Stimulated activated naive B cell treated with anti-CD40 and anti-IgM and Interleukin-4, amounts not matched to agents 10 μg/mL and 1 μg/mL and 100 μg/mL, for 72 hours (primary cell): ENCODE data around the gene TRAPPC12.
A peak's percentile ranks its signal among the peaks of the same experiment; 100 is the strongest.

Experiments used
- ATAC-seq, 2 donors: fragments of 150-1000 bp; cut with Tn5 transposase; replicated peaks; 2 replicates each; pipeline ENCODE4 v1.10.0; 2021; ENCODE audit warnings: moderate library complexity in 1 of 2
- DNase-seq: peaks from one replicate; pipeline ENCODE4 v3.0.0; 2021
- H3K27ac Mint-ChIP-seq: one replicate; pipeline ENCODE4 v1.8.0; 2022; ENCODE audit warnings: mild to moderate bottlenecking, mixed read lengths
- H3K27me3 Mint-ChIP-seq, 2 donors: one replicate each; pipeline ENCODE4 v1.8.0; 2022; ENCODE audit warnings: mixed read lengths in 2 of 2
- H3K36me3 Mint-ChIP-seq, 2 donors: one replicate each; pipeline ENCODE4 v1.8.0; 2022; ENCODE audit warnings: mixed read lengths in 2 of 2, mild to moderate bottlenecking in 1 of 2
- H3K4me1 Mint-ChIP-seq, 2 donors: one replicate each; pipeline ENCODE4 v1.8.0; 2022; ENCODE audit warnings: mixed read lengths in 2 of 2, mild to moderate bottlenecking in 1 of 2
- H3K4me3 Mint-ChIP-seq, 2 donors: one replicate each; pipeline ENCODE4 v1.8.0; 2022; ENCODE audit warnings: mild to moderate bottlenecking in 2 of 2, mixed read lengths in 2 of 2, moderate library complexity in 1 of 2
- H3K9me3 Mint-ChIP-seq, 2 donors: one replicate each; pipeline ENCODE4 v1.8.0; 2022; ENCODE audit warnings: mixed read lengths in 2 of 2, mild to moderate bottlenecking in 1 of 2

TRAPPC12 gene

DNA sequence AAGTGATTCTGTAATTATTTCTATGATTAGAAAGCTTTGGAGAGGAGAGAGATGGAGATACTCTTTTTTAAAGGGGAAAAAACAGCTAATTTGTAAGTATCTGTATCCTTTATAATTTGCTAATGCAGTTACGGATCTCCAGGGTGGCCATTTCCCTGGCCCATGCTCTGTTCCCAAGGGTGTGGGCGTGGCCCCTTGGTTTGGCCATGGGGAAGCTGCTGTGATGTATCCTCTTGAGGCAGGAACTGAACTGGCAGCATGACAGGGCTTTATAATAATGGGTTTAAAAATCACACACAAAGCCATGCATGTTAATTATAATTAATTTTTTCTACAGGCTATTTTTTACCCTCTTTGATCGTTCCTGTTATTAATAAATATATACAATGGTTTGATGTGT, 27.0 kb downstream of the TRAPPC12 start:
- Mint-ChIP-seq H3K9me3 (no peaks in the 10 kb centered on the region), H3K4me1 (peaks cover 23 to 27% of the 10 kb centered on the region in 2 donors), H3K36me3 (peaks cover 36 to 52% of the 10 kb centered on the region in 2 donors)

DNA sequence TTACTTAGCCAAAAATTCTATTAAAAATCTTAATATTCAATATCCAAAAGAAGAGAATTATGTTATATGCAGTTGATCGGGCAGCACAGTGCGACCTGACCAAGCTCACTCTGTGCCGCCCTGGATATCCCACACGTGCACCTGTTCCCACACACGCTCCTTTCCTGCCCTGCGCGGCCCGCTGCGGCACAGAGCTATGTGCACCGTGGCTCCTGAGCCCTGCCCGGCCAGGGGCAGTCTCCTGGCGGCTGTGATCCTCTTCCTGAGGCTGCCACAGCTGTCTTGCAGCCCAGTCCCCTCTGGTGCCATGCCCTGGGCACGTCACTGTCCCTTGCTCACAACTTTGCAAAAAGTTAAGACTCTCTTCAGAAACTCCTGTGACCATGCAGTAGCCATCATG, 29.3 kb downstream of the TRAPPC12 start:
- no peak for DNase-seq
- H3K4me1 Mint-ChIP-seq: peaks cover 22 to 30% of the 10 kb centered on the region in 2 donors
- peaks cover 37 to 45% of the 10 kb centered on the region in 2 donors for H3K36me3 Mint-ChIP-seq

More for the DNA sequence above, 27.0 kb downstream of the TRAPPC12 start:
- no peak overlapping the region for H3K27ac Mint-ChIP-seq
- no peak overlapping the region for H3K4me3 Mint-ChIP-seq
- DNase-seq (no peak), ATAC-seq (no peak)
- H3K27me3 Mint-ChIP-seq: no peaks in the 10 kb centered on the region

DNA sequence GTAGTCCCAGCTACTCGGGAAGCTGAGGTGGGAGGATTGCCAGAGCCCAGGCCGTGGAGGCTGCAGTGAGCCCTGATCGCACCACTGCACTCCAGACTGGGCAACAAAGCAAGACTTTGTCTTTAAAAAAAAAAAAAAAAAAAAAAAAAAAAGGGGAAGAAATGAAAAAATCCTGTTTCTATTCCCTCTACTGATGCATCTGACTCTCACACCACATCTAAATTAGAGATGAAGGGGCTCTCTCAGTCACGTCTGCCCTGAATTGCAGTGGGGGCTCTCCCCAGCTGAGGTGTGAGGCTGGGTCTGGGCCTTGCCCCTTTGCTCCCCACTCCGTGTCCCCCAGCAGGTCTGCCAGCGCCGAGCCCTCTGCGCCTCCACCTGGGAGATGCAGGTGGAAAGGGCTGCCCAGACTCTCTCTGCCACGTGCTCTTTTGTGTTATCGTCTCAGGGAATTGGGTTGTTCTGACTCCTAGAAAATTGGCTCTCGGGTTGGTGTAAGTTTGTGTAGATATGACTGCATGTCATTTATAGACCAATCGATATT, 30.2 kb downstream of the TRAPPC12 start:
- peak overlapping the region; percentile 4 to 23 for H3K4me3 Mint-ChIP-seq
- peak overlapping the region; percentile 68 for H3K27ac Mint-ChIP-seq
- H3K9me3 Mint-ChIP-seq: no peaks in the 10 kb centered on the region
- H3K36me3 Mint-ChIP-seq: peaks cover 33 to 42% of the 10 kb centered on the region in 2 donors
- H3K4me1 Mint-ChIP-seq: peaks cover 14 to 21% of the 10 kb centered on the region in 2 donors
- peak; percentile 33 to 74 for ATAC-seq
- DNase-seq: no peak
- no peaks in the 10 kb centered on the region for H3K27me3 Mint-ChIP-seq

More for the DNA sequence above, 29.3 kb downstream of the TRAPPC12 start:
- Mint-ChIP-seq H3K27me3 (no peaks in the 10 kb centered on the region), H3K9me3 (no peaks in the 10 kb centered on the region), H3K4me3 (no peak overlapping the region), H3K27ac (no peak overlapping the region)
- no peak for ATAC-seq

DNA sequence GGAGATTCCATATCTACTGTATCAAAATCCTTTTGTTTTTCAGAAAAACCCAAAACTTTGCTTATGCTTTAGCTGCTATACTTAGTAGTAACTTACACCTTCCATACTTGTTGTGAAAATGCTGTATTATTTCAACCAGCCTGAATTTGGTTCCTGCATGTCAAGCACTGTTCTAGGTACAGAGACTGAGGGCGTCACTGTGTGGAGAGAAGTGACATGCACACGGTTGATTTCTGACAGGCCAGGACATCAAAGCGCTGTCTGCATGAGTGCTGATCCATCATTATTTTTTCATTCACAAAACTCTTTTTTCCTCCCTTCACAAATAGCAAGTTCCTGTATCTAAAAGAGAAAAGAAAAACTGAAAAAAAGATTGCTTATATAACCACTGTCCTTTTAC, 31.6 kb downstream of the TRAPPC12 start:
- Mint-ChIP-seq H3K27me3 (no peaks in the 10 kb centered on the region), H3K9me3 (no peaks in the 10 kb centered on the region)

DNA sequence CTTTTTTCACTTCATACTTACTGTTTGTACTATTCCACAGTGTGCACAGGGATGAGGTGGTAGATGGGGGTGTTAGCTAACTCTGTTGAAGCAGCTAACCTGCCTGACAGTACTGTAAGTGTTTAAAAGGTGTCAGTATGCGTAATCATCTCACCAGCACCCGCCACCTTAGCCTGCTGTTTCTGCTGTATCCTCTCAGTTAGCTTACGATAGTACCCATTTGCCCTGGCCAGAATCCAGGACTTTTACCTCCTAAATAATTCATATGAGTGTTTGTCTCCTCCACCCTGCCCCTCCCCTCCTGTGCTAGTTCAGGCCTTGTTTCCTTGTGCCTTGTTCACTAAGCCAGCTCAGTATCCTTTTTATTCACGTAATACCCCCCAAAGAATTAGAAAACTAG, 34.2 kb downstream of the TRAPPC12 start:
- no peak for DNase-seq
- no peaks in the 10 kb centered on the region for H3K27me3 Mint-ChIP-seq
- peaks cover 44 to 50% of the 10 kb centered on the region in 2 donors for H3K36me3 Mint-ChIP-seq
- H3K4me3 Mint-ChIP-seq: no peak overlapping the region
- H3K27ac Mint-ChIP-seq: no peak overlapping the region
- no peak for ATAC-seq
- H3K4me1 Mint-ChIP-seq: peaks cover 14 to 20% of the 10 kb centered on the region in 2 donors
- no peaks in the 10 kb centered on the region for H3K9me3 Mint-ChIP-seq

More for the DNA sequence above, 31.6 kb downstream of the TRAPPC12 start:
- Mint-ChIP-seq H3K27ac (no peak overlapping the region), H3K36me3 (peaks cover 40 to 50% of the 10 kb centered on the region in 2 donors), H3K4me1 (peaks cover 12 to 17% of the 10 kb centered on the region in 2 donors), H3K4me3 (no peak overlapping the region)
- ATAC-seq: no peak
- DNase-seq: no peak

DNA sequence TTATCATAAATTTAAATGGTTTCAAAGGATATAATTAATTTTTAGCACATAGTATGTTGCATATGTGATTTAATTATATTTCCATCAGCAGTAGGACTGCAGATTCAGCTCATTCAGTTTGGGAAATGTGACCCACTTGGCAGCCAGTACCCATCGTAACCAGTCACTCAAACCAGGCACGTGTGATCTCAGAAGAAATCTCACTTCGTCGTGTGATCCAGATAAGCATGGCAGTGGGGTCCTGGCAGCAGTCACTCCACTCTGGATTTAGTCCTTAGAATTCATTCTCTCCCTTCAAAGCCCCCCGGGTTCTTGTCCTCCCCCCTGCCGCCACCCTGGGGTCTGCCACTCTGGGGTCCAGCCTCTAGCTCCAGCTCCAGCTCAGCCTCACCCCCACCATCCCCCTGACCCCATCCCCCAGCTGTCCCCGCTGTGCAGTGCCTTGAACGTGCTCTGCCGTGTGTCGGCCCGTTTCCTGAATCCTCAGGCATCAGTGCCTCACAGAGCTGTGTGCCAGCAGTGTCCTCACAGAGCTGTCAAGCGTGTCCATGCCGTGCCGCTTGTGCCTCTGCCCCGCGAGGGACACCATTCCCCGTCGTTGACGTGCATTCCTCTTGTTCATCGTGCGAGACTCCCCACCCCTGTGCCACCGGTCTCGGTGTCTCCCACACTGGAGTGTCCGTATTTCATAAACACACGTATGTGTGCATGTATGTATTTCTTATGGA, 34.8 kb downstream of the TRAPPC12 start:
- Mint-ChIP-seq H3K27me3 (no peaks in the 10 kb centered on the region), H3K27ac (no peak overlapping the region), H3K36me3 (peaks cover 44 to 50% of the 10 kb centered on the region in 2 donors), H3K9me3 (no peaks in the 10 kb centered on the region), H3K4me1 (peaks cover 15 to 26% of the 10 kb centered on the region in 2 donors), H3K4me3 (no peak overlapping the region)
- no peak for DNase-seq
- ATAC-seq: no peak

DNA sequence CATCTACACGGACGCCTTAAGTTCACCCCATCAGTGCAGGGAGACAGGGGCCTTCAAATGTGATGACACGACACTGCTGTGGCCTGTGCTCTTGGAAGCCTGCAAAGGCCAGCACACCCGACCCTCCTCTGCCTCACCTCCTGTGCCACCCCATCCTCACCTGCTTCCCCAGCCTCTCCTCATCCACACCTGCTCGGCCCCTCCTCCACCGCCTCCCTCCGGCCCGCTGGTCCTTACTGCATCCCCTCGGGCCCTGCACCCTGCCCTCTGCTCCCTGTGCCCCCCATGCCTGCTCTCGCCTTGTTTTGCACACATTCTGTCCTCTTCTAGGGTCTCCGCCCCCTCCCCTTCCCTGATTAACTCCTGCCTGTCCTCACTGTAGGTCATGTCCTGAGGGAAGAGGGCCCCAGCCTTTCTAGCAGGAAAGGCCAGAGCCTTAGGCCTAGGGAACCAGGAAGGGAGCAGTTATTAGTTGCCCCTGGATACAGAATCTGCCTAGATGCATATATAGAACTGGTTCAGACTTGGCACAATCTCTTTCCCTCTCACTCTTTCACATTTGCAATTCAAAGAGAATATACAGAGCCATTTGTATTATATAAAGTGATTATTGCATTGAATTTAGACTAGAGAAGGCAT, 39.4 kb downstream of the TRAPPC12 start:
- Mint-ChIP-seq H3K4me1 (peaks cover 25 to 46% of the 10 kb centered on the region in 2 donors), H3K9me3 (peaks cover 2 to 3% of the 10 kb centered on the region in 2 donors), H3K27ac (no peak overlapping the region), H3K36me3 (peaks cover 57 to 72% of the 10 kb centered on the region in 2 donors), H3K4me3 (no peak overlapping the region), H3K27me3 (no peaks in the 10 kb centered on the region)
- ATAC-seq: no peak
- DNase-seq: no peak

DNA sequence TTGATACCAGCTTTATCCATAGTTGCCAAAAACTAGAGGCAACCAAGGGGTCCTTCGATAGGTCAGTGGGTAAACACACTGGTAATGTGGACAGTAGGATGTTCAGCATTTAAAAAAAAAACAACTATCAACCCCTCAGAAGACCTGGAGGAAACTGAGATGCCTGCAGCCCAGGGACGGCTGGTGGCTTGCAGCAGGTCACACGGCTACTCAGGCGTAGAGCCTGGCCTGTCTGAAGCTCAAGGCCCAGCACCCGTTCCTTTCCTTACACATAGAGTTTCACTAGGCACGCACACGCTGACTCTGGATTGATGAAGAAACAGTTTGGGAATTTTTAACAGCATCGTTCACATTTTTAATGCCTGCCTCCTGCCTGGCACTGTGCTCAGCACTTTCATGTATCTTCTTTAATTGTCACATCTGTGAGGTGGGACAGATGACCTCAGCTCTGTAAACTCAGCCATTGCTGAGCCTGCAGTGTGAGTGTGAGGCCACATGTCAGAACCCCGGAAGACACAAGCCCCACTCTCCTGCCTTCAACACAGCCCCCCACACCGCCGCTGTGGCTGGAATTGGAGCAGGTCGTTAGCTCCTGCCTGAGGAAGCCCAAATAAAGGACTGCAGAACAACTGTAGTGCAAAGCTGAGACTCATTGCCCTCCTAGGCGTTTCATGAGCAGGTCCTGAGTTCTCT, 40.7 kb downstream of the TRAPPC12 start:
- H3K9me3 Mint-ChIP-seq: peaks cover 3 to 5% of the 10 kb centered on the region in 2 donors
- peaks cover 58 to 70% of the 10 kb centered on the region in 2 donors for H3K36me3 Mint-ChIP-seq
- ATAC-seq: no peak
- peaks cover 27 to 49% of the 10 kb centered on the region in 2 donors for H3K4me1 Mint-ChIP-seq
- H3K27ac Mint-ChIP-seq: peak overlapping the region; percentile 5
- no peaks in the 10 kb centered on the region for H3K27me3 Mint-ChIP-seq
- no peak overlapping the region for H3K4me3 Mint-ChIP-seq
- no peak for DNase-seq

DNA sequence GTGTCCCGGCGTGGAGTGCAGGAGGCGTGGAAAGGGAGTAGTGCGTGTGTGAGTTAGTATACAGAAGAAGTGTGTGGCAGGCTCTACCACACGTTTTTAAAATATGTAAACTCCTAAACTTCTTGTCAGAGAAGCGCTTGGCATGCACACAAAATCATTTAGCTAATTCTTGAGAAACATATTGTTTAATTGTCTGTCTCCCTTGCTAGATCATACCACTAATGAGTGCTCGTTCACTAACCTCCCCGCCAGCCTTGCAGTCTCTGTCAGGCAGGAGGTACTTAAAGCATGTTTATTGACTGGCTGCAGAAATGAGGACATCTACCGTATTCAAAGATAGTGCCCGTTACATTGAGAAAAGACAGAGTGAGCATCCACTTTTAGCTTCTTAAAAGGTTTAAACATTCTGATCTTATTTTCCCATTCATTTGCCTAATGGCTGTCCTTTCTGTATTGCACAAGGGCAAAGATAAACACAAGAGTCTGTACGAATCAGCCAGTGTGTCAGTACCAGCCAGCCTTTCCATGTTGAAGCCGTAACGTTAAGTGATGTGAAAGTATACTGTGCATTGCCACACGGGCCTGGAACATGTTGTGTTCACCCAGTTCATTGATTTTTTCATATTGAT, 41.4 kb downstream of the TRAPPC12 start:
- Mint-ChIP-seq H3K27me3 (no peaks in the 10 kb centered on the region), H3K36me3 (peaks cover 56 to 70% of the 10 kb centered on the region in 2 donors), H3K27ac (no peak overlapping the region), H3K9me3 (peaks cover 3 to 5% of the 10 kb centered on the region in 2 donors), H3K4me1 (peaks cover 27 to 49% of the 10 kb centered on the region in 2 donors), H3K4me3 (no peak overlapping the region)
- DNase-seq (no peak), ATAC-seq (no peak)

DNA sequence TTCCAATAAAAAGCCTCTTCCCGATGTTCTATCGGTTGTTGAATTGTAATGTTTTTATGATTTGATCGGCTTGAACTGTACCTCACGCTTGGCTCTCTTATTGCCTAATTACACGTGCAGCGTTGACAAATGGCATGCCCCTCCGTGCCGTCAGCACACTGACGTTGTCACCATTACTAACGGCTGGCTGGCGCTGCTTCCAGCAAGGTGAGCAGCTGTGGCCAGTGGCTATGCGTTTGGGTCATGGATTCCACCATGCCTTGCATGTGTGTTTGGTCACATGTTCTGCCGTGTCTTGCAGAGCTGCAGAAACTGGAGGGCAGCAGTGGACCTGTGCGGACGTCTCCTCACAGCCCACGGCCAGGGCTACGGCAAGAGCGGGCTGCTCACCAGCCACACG, 42.1 kb downstream of the TRAPPC12 start:
- Mint-ChIP-seq H3K27ac (peak overlapping the region; percentile 85), H3K4me3 (no peak overlapping the region), H3K27me3 (no peaks in the 10 kb centered on the region), H3K36me3 (peaks cover 56 to 70% of the 10 kb centered on the region in 2 donors), H3K9me3 (peaks cover 3 to 5% of the 10 kb centered on the region in 2 donors), H3K4me1 (peaks cover 27 to 49% of the 10 kb centered on the region in 2 donors)
- DNase-seq: no peak
- no peak for ATAC-seq

DNA sequence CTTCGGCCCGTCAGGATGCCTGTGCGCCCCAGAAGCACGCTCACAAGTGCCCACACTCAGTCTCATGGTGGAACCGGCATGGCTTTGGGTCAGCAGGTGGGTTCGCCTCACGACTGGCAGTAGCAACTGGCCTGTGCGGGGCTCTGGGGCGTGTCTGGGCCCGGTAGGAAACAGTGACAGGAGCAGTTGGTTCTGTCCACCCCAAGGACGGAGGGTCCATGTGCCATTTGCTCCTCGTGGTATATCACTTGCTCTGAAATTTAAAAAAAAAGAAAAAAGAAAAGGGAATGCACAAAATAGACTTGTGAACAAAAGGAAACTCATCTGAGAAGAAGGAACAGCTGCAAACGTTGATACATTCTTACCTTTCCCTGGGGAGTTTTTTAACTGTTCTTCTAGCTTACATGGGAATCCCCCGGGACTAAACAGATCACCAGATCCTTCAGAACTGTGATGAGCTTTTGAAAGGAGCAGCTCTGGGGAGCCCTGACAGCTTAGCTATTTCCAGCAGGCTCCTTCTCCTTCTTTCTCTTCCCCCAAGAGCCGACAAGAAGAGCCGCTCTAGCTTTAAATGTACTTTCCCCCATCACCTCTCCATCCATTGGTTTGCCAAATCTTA, 42.8 kb downstream of the TRAPPC12 start:
- DNase-seq: peak; percentile 20
- H3K27ac Mint-ChIP-seq: peak overlapping the region; percentile 85

DNA sequence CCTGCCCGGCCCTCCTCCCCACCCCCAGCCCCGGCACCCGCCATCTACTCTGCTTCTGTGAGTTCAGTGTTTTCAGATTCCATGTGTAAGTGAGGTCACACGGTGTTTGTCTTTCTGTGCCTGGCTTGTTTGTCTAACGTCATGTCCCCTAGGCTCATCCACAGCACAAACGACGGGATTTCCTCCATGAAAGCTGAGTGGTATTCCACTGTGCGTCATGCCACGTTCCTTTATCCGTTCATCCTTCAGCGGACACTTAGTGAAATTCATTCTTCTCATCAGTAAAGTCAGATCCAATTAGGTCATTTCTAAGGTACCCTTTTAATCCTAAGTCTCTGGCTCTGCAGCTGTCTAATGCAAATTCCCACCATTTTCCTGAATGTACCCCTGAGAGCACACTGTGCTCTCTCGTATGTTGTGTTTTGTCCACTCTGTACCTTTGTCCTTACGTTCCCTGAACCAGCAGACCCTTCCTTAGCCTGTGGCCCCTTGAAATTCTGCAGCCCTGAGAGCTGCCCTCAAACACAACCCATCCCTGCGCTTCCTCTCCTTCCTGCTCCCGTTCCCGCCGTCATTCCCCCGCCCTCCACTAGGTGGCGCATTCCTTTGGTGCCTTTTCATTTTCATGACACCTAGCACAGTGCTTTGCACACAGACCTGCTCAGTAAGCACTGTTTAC, 44.1 kb downstream of the TRAPPC12 start:
- Mint-ChIP-seq H3K4me1 (peaks cover 23 to 45% of the 10 kb centered on the region in 2 donors), H3K4me3 (no peak overlapping the region), H3K27me3 (no peaks in the 10 kb centered on the region), H3K36me3 (peaks cover 44 to 72% of the 10 kb centered on the region in 2 donors), H3K27ac (peak overlapping the region; percentile 16), H3K9me3 (peaks cover 3 to 5% of the 10 kb centered on the region in 2 donors)
- DNase-seq (peak; percentile 28), ATAC-seq (peak; percentile 41 to 56)

More for the DNA sequence above, 42.8 kb downstream of the TRAPPC12 start:
- Mint-ChIP-seq H3K4me3 (peak overlapping the region; percentile 26 to 48), H3K9me3 (peaks cover 3 to 5% of the 10 kb centered on the region in 2 donors), H3K27me3 (no peaks in the 10 kb centered on the region), H3K4me1 (peaks cover 24 to 49% of the 10 kb centered on the region in 2 donors), H3K36me3 (peaks cover 51 to 72% of the 10 kb centered on the region in 2 donors)
- ATAC-seq: peak; percentile 89 to 91
